Astrocyte (in vitro differentiated cells and primary cell): ENCODE data around the gene AP2M1. TPM values are rescaled to one million over a fixed set of nuclear protein-coding genes. Genes with fewer than 3 reads are reported as not detected.

Source experiments
- DNase-seq: peaks from one replicate; pipeline ENCODE4 v3.0.0-alpha.2; 2010; ENCODE audit warnings: low read depth
- FAIRE-seq: peaks from 2 replicates; lab custom pipeline; 2011; peaks lifted over from hg19 to GRCh38; lab: Jason Lieb, UNC
- H2AFZ ChIP-seq: 2 replicates; pipeline ENCODE4 v1.6.0; 2012; ENCODE audit warnings: low read depth, low read length, inconsistent platforms
- H3K27ac ChIP-seq: 2 replicates; pipeline ENCODE4 v1.5.1; 2011; ENCODE audit warnings: low read depth, low read length, inconsistent platforms
- H3K27me3 ChIP-seq: 2 replicates; pipeline ENCODE4 v1.6.0; 2011; ENCODE audit warnings: low read length, inconsistent platforms; ENCODE audit not compliant: insufficient read depth
- H3K36me3 ChIP-seq: 2 replicates; pipeline ENCODE4 v1.5.1; 2011; ENCODE audit warnings: low read length, inconsistent platforms; ENCODE audit not compliant: insufficient read depth
- H3K4me1 ChIP-seq: 2 replicates; pipeline ENCODE4 v1.5.1; 2011; ENCODE audit warnings: low read length, inconsistent platforms; ENCODE audit not compliant: insufficient read depth
- H3K4me2 ChIP-seq: 2 replicates; pipeline ENCODE4 v1.6.0; 2012; ENCODE audit warnings: low read length, inconsistent platforms
- H3K4me3 ChIP-seq: 2 replicates; pipeline ENCODE4 v1.5.1; 2011; ENCODE audit warnings: low read depth, mild to moderate bottlenecking, low read length, inconsistent platforms; ENCODE audit not compliant: insufficient read depth
- H3K79me2 ChIP-seq: 2 replicates; pipeline ENCODE4 v1.6.0; 2012; ENCODE audit warnings: mild to moderate bottlenecking, low read length, inconsistent platforms; ENCODE audit not compliant: insufficient read depth
- H3K9ac ChIP-seq: 2 replicates; pipeline ENCODE4 v1.6.0; 2012; ENCODE audit warnings: mild to moderate bottlenecking, low read length, inconsistent platforms
- H3K9me3 ChIP-seq: 2 replicates; pipeline ENCODE4 v1.5.1; 2012; ENCODE audit warnings: low read depth, mild to moderate bottlenecking, low read length, inconsistent platforms; ENCODE audit not compliant: insufficient read depth
- H4K20me1 ChIP-seq: 2 replicates; pipeline ENCODE4 v1.6.0; 2012; ENCODE audit warnings: low read length, inconsistent platforms; ENCODE audit not compliant: insufficient read depth
- H3K27ac Mint-ChIP-seq: one replicate; pipeline ENCODE4 v1.8.0; 2021; ENCODE audit warnings: mild to moderate bottlenecking, mixed read lengths; ENCODE audit not compliant: unreplicated experiment
- H3K27me3 Mint-ChIP-seq: one replicate; pipeline ENCODE4 v1.8.0; 2021; ENCODE audit warnings: low read depth, mixed read lengths; ENCODE audit not compliant: unreplicated experiment
- H3K36me3 Mint-ChIP-seq: one replicate; pipeline ENCODE4 v1.8.0; 2021; ENCODE audit warnings: low read depth, mixed read lengths; ENCODE audit not compliant: unreplicated experiment
- H3K4me1 Mint-ChIP-seq: one replicate; pipeline ENCODE4 v1.8.0; 2021; ENCODE audit warnings: low read depth, mixed read lengths; ENCODE audit not compliant: unreplicated experiment
- H3K4me3 Mint-ChIP-seq: one replicate; pipeline ENCODE4 v1.8.0; 2021; ENCODE audit warnings: mild to moderate bottlenecking, moderate library complexity, mixed read lengths; ENCODE audit not compliant: unreplicated experiment
- H3K9me3 Mint-ChIP-seq: one replicate; pipeline ENCODE4 v1.8.0; 2021; ENCODE audit warnings: mild to moderate bottlenecking, mixed read lengths; ENCODE audit not compliant: unreplicated experiment
- EZH2 ChIP-seq: IDR thresholded peaks from 2 replicates; pipeline ENCODE4 v1.6.1; 2012; ENCODE audit warnings: mild to moderate bottlenecking, low read length, inconsistent platforms; ENCODE audit not compliant: insufficient read depth
- total RNA-seq: library from RNA; stranded (reverse); gene quantifications from 2 replicates; pipeline ENCODE4 v1.2.1, GENCODE V29; 2021
- TF ChIP-seq, protein P1 (sequence below): IDR thresholded peaks from 2 replicates; pipeline ENCODE4 v1.5.1; 2011; ENCODE audit warnings: low read depth, mild to moderate bottlenecking, inconsistent platforms, low read length, moderate library complexity; ENCODE audit not compliant: insufficient read depth

The AP2M1 gene
- total RNA-seq, 1 donor from 2014 or later, result 603 TPM

DNA sequence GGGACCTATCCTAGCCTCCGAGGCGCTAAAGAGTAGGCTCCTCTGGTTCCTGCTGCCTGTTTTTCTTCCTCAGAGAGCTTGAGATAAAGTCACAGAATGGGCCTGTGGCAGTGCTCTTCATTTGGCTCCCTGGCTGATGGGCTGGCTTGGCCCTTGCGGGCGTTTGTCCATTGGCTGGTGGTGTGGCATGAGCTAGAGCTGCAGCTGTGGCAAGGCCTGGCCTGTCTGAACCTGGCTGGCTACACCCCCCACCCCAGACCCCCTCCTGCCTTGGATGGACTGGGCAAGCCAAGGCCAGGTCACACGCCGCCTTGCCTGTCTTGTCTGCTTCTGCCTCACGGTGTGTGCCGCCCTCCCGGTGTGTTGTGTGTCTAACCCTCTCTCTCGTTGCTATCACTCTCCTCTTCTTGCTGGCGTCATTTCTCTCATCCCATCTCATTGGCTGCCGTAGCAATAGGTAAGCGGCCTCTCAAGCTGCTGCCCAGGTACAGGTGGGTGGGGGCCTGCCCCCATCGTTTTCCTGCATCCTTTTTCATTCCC lies 3.2 kb downstream of the AP2M1 start:
- Mint-ChIP-seq H3K36me3 (peaks cover 31% of the 10 kb centered on the region), H3K4me1 (peaks cover 44% of the 10 kb centered on the region), H3K27me3 (no peaks in the 10 kb centered on the region), H3K27ac (peak overlapping the region; percentile 98), H3K4me3 (peak overlapping the region; percentile 97), H3K9me3 (no peaks in the 10 kb centered on the region)
- Histone ChIP-seq H3K36me3 (peaks cover 53% of the 10 kb centered on the region), H3K4me2 (peak overlapping the region; percentile 94), H3K9me3 (no peaks in the 10 kb centered on the region), H3K27ac (peak overlapping the region; percentile 92), H3K4me1 (peaks cover 39% of the 10 kb centered on the region), H3K79me2 (peaks cover 81% of the 10 kb centered on the region), H2AFZ (no peak overlapping the region), H4K20me1 (peaks cover 77% of the 10 kb centered on the region), H3K27me3 (no peaks in the 10 kb centered on the region), H3K4me3 (peak overlapping the region; percentile 76), H3K9ac (peak overlapping the region; percentile 98)
- FAIRE-seq (no peak), DNase-seq (no peak)
- TF ChIP-seq, protein P1, sequence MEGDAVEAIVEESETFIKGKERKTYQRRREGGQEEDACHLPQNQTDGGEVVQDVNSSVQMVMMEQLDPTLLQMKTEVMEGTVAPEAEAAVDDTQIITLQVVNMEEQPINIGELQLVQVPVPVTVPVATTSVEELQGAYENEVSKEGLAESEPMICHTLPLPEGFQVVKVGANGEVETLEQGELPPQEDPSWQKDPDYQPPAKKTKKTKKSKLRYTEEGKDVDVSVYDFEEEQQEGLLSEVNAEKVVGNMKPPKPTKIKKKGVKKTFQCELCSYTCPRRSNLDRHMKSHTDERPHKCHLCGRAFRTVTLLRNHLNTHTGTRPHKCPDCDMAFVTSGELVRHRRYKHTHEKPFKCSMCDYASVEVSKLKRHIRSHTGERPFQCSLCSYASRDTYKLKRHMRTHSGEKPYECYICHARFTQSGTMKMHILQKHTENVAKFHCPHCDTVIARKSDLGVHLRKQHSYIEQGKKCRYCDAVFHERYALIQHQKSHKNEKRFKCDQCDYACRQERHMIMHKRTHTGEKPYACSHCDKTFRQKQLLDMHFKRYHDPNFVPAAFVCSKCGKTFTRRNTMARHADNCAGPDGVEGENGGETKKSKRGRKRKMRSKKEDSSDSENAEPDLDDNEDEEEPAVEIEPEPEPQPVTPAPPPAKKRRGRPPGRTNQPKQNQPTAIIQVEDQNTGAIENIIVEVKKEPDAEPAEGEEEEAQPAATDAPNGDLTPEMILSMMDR, result no peak
- no peak for TF ChIP-seq EZH2

DNA sequence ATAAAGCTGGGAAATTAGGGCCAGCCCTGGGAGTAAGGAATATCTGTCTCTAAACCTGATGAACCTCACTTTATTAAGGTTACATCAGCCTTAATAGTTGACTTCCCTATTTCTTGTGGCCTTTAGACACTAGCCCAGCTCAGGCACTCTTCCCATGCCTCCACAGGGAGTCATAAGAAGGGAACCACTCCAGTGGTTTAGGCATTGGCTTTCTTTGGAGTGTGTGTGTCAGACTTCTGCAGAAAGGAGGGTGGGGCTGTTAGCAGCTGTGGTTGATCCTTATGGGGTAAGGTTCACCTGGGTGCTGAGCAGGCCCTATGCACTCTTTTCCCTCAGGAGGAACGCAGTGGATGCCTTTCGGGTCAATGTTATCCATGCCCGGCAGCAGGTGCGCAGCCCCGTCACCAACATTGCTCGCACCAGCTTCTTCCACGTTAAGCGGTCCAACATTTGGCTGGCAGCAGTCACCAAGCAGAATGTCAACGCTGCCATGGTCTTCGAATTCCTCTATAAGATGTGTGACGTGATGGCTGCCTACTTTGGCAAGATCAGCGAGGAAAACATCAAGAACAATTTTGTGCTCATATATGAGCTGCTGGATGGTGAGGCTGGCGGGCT lies 4.0 kb downstream of the AP2M1 start:
- H4K20me1 ChIP-seq, result peaks cover 79% of the 10 kb centered on the region
- peaks cover 81% of the 10 kb centered on the region for H3K79me2 ChIP-seq
- H3K27me3 Mint-ChIP-seq, result no peaks in the 10 kb centered on the region
- no peaks in the 10 kb centered on the region for H3K27me3 ChIP-seq
- peak overlapping the region; percentile 98 for H3K27ac Mint-ChIP-seq
- H3K4me2 ChIP-seq, result peak overlapping the region; percentile 94
- no peak overlapping the region for H2AFZ ChIP-seq
- no peaks in the 10 kb centered on the region for H3K9me3 Mint-ChIP-seq
- peak overlapping the region; percentile 98 for H3K9ac ChIP-seq
- H3K4me3 ChIP-seq, result no peak overlapping the region
- peaks cover 38% of the 10 kb centered on the region for H3K4me1 Mint-ChIP-seq
- peaks cover 32% of the 10 kb centered on the region for H3K4me1 ChIP-seq
- no peak overlapping the region for H3K27ac ChIP-seq
- peaks cover 27% of the 10 kb centered on the region for H3K36me3 Mint-ChIP-seq
- no peak for FAIRE-seq
- peak overlapping the region; percentile 97 for H3K4me3 Mint-ChIP-seq
- no peaks in the 10 kb centered on the region for H3K9me3 ChIP-seq
- no peak for TF ChIP-seq EZH2
- TF ChIP-seq, protein P1, result no peak
- DNase-seq, result no peak
- H3K36me3 ChIP-seq, result peaks cover 59% of the 10 kb centered on the region

DNA sequence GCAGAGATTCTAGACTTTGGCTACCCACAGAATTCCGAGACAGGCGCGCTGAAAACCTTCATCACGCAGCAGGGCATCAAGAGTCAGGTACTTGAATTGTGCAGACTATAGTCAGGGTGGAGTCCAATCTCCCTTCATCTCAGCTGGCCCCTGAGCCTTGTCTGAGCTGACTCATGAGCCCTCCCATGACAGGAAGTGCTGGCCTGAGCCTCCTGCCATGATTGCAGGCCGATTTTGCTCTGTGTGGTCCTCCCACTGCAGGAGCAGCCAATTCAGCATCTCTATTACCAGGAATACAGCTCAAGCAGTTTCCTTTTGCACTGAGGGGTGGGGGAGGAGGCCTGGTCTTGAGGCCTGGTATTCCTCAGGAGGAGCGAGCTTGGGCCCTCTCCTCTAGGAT lies 5.5 kb downstream of the AP2M1 start:
- Histone ChIP-seq H3K4me1 (peaks cover 32% of the 10 kb centered on the region), H3K79me2 (peaks cover 75% of the 10 kb centered on the region), H3K27ac (no peak overlapping the region), H3K36me3 (peaks cover 69% of the 10 kb centered on the region), H2AFZ (no peak overlapping the region), H4K20me1 (peaks cover 82% of the 10 kb centered on the region), H3K4me3 (no peak overlapping the region), H3K9ac (peak overlapping the region; percentile 2), H3K4me2 (peak overlapping the region; percentile 57), H3K27me3 (no peaks in the 10 kb centered on the region), H3K9me3 (no peaks in the 10 kb centered on the region)
- peaks cover 33% of the 10 kb centered on the region for H3K4me1 Mint-ChIP-seq
- peak overlapping the region; percentile 59 for H3K27ac Mint-ChIP-seq
- H3K9me3 Mint-ChIP-seq, result no peaks in the 10 kb centered on the region
- peak; percentile 51 for DNase-seq
- H3K27me3 Mint-ChIP-seq, result no peaks in the 10 kb centered on the region
- no peak for FAIRE-seq
- no peak overlapping the region for H3K4me3 Mint-ChIP-seq
- TF ChIP-seq EZH2, result no peak
- TF ChIP-seq, protein P1, result no peak
- peaks cover 31% of the 10 kb centered on the region for H3K36me3 Mint-ChIP-seq
